GM23338 (cell line): ENCODE results near the gene CHST2. TPM values are rescaled to one million over a fixed set of nuclear protein-coding genes. Genes with fewer than 3 reads are reported as not detected.

Source experiments
- ATAC-seq: fragments of 200-7000 bp; cut with Tn5 transposase; 3 replicates; pipeline ENCODE4 v1.9.1; 2020
- DNase-seq: peaks from one replicate; pipeline ENCODE4 v3.0.0-alpha.2; 2015; ENCODE audit warnings: low spot score
- H2AFZ ChIP-seq: fragments of 200-600 bp; sonication (generic); 2 replicates; pipeline ENCODE4 v1.8.0; 2016; ENCODE audit warnings: antibody characterized with exemption, mild to moderate bottlenecking, moderate library complexity
- H3F3A ChIP-seq: fragments of 200-600 bp; sonication (generic); replicated peaks from 2 replicates; pipeline ENCODE4 v1.8.0; 2017; ENCODE audit warnings: antibody characterized with exemption, mixed run types, low read depth
- H3K27ac ChIP-seq: fragments of 200-600 bp; sonication (generic); 2 replicates; pipeline ENCODE4 v1.6.1; 2016; ENCODE audit warnings: low read depth
- H3K27me3 ChIP-seq: fragments of 200-600 bp; sonication (generic); 2 replicates; pipeline ENCODE4 v1.8.0; 2016; ENCODE audit warnings: mild to moderate bottlenecking, mixed run types, moderate library complexity; ENCODE audit not compliant: insufficient read depth
- H3K36me3 ChIP-seq: fragments of 200-600 bp; sonication (generic); 2 replicates; pipeline ENCODE4 v1.8.0; 2016; ENCODE audit warnings: mild to moderate bottlenecking; ENCODE audit not compliant: insufficient read depth
- H3K4me1 ChIP-seq: fragments of 200-600 bp; sonication (generic); 2 replicates; pipeline ENCODE4 v1.8.0; 2016; ENCODE audit warnings: mild to moderate bottlenecking, moderate library complexity; ENCODE audit not compliant: insufficient read depth
- H3K4me2 ChIP-seq: fragments of 200-600 bp; sonication (generic); 2 replicates; pipeline ENCODE4 v1.7.1; 2017; ENCODE audit warnings: mixed run types
- H3K4me3 ChIP-seq: fragments of 200-600 bp; sonication (generic); 2 replicates; pipeline ENCODE4 v1.6.1; 2016; ENCODE audit warnings: mixed run types
- H3K79me2 ChIP-seq: fragments of 200-600 bp; sonication (generic); replicated peaks from 2 replicates; pipeline ENCODE4 v1.8.0; 2017; ENCODE audit warnings: mild to moderate bottlenecking; ENCODE audit not compliant: insufficient read depth
- H3K9me2 ChIP-seq: fragments of 200-600 bp; sonication (generic); 2 replicates; pipeline ENCODE4 v1.8.0; 2017; ENCODE audit not compliant: insufficient read depth
- H4K20me1 ChIP-seq: fragments of 200-600 bp; sonication (generic); replicated peaks from 2 replicates; pipeline ENCODE4 v1.8.0; 2017; ENCODE audit warnings: mild to moderate bottlenecking; ENCODE audit not compliant: insufficient read depth
- H3K27ac Mint-ChIP-seq: 2 replicates; pipeline ENCODE4 v1.8.0; 2020; ENCODE audit warnings: inconsistent platforms, mild to moderate bottlenecking, moderate library complexity, mixed read lengths
- H3K27me3 Mint-ChIP-seq: 3 replicates; pipeline ENCODE4 v1.8.0; 2022; ENCODE audit warnings: low read depth, mild to moderate bottlenecking, moderate library complexity, mixed read lengths, inconsistent platforms; ENCODE audit not compliant: insufficient read depth, poor library complexity
- H3K36me3 Mint-ChIP-seq: 3 replicates; pipeline ENCODE4 v1.8.0; 2021; ENCODE audit warnings: low read depth, mild to moderate bottlenecking, inconsistent platforms, moderate library complexity, mixed read lengths
- H3K4me1 Mint-ChIP-seq: 3 replicates; pipeline ENCODE4 v1.8.0; 2020; ENCODE audit warnings: mild to moderate bottlenecking, inconsistent platforms, mixed read lengths
- H3K4me3 Mint-ChIP-seq: 3 replicates; pipeline ENCODE4 v1.8.0; 2021; ENCODE audit warnings: moderate library complexity, mild to moderate bottlenecking, inconsistent platforms, mixed read lengths
- H3K9me3 Mint-ChIP-seq: 3 replicates; pipeline ENCODE4 v1.8.0; 2020; ENCODE audit warnings: moderate library complexity, mild to moderate bottlenecking, inconsistent platforms, mixed read lengths
- CREB1 ChIP-seq: fragments of 250-450 bp; sonication (Bioruptor Pico); IDR thresholded peaks from 2 replicates; pipeline ENCODE4 v1.5.0; 2020; ENCODE audit warnings: low read depth, mild to moderate bottlenecking, moderate library complexity
- CTCF ChIP-seq, 2 experiments: fragments of 200-600 bp in 1 of 2; sonication (generic) in 1 of 2; conservative IDR thresholded peaks; 2 replicates each; pipeline versions ENCODE4 v1.5.1 to v1.6.1; 2016 to 2017; ENCODE audit warnings: antibody characterized with exemption in 2 of 2, low read depth in 2 of 2, mild to moderate bottlenecking in 2 of 2, moderate library complexity in 1 of 2
- EZH2 ChIP-seq: fragments of 200-600 bp; sonication (generic); IDR thresholded peaks from one replicate; pipeline ENCODE4 v1.8.0; 2017; ENCODE audit warnings: antibody characterized with exemption, mild to moderate bottlenecking, low read depth; ENCODE audit not compliant: unreplicated experiment
- EZH2phosphoT487 ChIP-seq: fragments of 200-600 bp; sonication (generic); IDR thresholded peaks from one replicate; pipeline ENCODE4 v1.8.1; 2018; ENCODE audit warnings: antibody characterized with exemption; ENCODE audit not compliant: unreplicated experiment
- JUNB ChIP-seq: IDR thresholded peaks from one replicate; pipeline ENCODE4 v1.6.1; 2016; ENCODE audit warnings: antibody characterized with exemption; ENCODE audit not compliant: unreplicated experiment
- NANOG ChIP-seq: IDR thresholded peaks from 2 replicates; pipeline ENCODE4 v1.6.1; 2016; ENCODE audit warnings: antibody characterized with exemption, borderline replicate concordance
- POLR2AphosphoS5 ChIP-seq: IDR thresholded peaks from 2 replicates; pipeline ENCODE4 v1.6.1; 2016; ENCODE audit warnings: antibody characterized with exemption, low read depth
- REST ChIP-seq: IDR thresholded peaks from one replicate; pipeline ENCODE4 v1.6.1; 2018; ENCODE audit warnings: antibody characterized with exemption; ENCODE audit not compliant: unreplicated experiment
- STAT1 ChIP-seq: IDR thresholded peaks from one replicate; pipeline ENCODE4 v1.6.1; 2016; ENCODE audit warnings: antibody characterized with exemption; ENCODE audit not compliant: unreplicated experiment
- ZNF114 ChIP-seq: fragments of 250-450 bp; sonication (Bioruptor Pico); IDR thresholded peaks from 2 replicates; pipeline ENCODE4 v1.5.0; 2020; ENCODE audit warnings: mild to moderate bottlenecking, moderate library complexity
- ZNF331 ChIP-seq: fragments of 250-450 bp; sonication (Bioruptor Pico); IDR thresholded peaks from 2 replicates; pipeline ENCODE4 v1.5.0; 2020; ENCODE audit warnings: low read depth, mild to moderate bottlenecking, moderate library complexity
- ZNF462 ChIP-seq: fragments of 250-450 bp; sonication (Bioruptor Pico); IDR thresholded peaks from 2 replicates; pipeline ENCODE4 v1.5.0; 2020; ENCODE audit warnings: mild to moderate bottlenecking, moderate library complexity
- polyA plus RNA-seq: library from polyadenylated mRNA; unstranded; fragments of >200 nt; fragmentation: Nextera tagmentation; extraction: Ambion mirVana; gene quantifications from 2 replicates; pipeline ENCODE4 v1.2.1, GENCODE V29; 2016
- total RNA-seq: library from RNA; depleted of rRNA; stranded (reverse); fragments of >200 nt; shearing (Covaris generic); gene quantifications from 2 replicates; pipeline ENCODE4 v1.2.3, GENCODE V29; 2014
- TF ChIP-seq, protein P1 (sequence below): IDR thresholded peaks from 2 replicates; pipeline ENCODE4 v1.6.1; 2016; ENCODE audit warnings: antibody characterized with exemption

CHST2 gene
- total and polyA plus RNA-seq, 2 experiments from 2014 or later = 4.1 to 28.3 TPM

DNA sequence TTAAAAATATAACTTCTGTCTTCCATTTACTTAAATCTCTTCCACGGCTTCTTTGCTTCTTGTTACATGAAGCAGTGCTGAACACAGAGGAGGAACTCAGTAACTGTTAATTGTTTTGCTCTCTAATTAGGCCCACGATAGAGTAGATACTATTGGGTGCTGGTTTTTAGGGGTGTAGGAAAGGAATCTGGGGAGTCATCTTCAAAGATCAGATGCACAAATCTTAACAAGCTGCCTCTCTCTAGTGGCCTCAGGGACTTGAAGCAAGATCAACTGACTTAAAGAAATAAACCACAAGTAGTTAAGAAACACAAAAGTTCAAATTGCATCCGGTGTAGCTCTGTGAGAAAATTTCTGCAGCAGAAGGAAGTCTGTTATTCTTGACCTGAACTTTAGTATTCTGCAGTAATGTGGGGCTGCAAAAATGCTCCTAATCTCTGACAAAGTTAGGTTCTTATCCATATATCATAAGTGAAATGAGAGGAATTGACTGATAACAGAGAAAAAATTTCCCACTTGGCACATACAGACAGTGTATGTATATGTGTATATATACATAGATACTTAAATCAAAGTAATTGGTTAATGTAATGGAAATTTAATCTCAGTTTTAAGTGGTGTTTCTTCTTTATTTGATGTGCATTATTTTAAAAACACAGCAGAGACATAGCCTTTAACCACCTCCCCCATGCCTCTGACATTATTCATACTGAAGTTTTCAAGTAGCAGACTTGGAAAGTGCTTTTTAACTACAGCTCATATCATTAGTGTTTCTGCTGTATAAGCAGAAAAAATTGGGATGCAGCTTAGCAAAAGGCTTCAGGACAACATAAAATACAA is 51.8 kb downstream of the CHST2 start:
- Mint-ChIP-seq H3K4me1 (no peaks in the 10 kb centered on the region), H3K27ac (no peak overlapping the region), H3K9me3 (peaks cover 22% of the 10 kb centered on the region), H3K36me3 (peaks cover 12% of the 10 kb centered on the region), H3K27me3 (peaks cover 7% of the 10 kb centered on the region), H3K4me3 (no peak overlapping the region)
- DNase-seq = no peak
- Histone ChIP-seq H3K27me3 (no peaks in the 10 kb centered on the region), H3K79me2 (no peaks in the 10 kb centered on the region), H3K9me2 (peaks cover 5% of the 10 kb centered on the region), H3K4me2 (no peak overlapping the region), H2AFZ (no peak overlapping the region), H3K4me1 (no peaks in the 10 kb centered on the region), H4K20me1 (no peaks in the 10 kb centered on the region), H3K36me3 (no peaks in the 10 kb centered on the region), H3F3A (no peaks in the 10 kb centered on the region), H3K4me3 (no peak overlapping the region), H3K27ac (no peak overlapping the region)
- TF ChIP-seq EZH2 (no peak), NANOG (no peak), CREB1 (no peak), ZNF114 (CRISPR knock-in tag) (no peak), ZNF331 (CRISPR knock-in tag) (no peak), POLR2AphosphoS5 (no peak), REST (no peak), STAT1 (no peak), EZH2phosphoT487 (no peak), CTCF (conservative IDR thresholded peaks at IDR 0.05; ENCODE audit: low read depth in 2 of 2) (no peak), ZNF462 (CRISPR knock-in tag) (no peak), JUNB (no peak)
- TF ChIP-seq, protein P1, sequence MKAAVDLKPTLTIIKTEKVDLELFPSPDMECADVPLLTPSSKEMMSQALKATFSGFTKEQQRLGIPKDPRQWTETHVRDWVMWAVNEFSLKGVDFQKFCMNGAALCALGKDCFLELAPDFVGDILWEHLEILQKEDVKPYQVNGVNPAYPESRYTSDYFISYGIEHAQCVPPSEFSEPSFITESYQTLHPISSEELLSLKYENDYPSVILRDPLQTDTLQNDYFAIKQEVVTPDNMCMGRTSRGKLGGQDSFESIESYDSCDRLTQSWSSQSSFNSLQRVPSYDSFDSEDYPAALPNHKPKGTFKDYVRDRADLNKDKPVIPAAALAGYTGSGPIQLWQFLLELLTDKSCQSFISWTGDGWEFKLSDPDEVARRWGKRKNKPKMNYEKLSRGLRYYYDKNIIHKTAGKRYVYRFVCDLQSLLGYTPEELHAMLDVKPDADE = no peak
- ATAC-seq = no peak
